ENCODE data around the gene SCN8A.

SCN8A gene

DNA sequence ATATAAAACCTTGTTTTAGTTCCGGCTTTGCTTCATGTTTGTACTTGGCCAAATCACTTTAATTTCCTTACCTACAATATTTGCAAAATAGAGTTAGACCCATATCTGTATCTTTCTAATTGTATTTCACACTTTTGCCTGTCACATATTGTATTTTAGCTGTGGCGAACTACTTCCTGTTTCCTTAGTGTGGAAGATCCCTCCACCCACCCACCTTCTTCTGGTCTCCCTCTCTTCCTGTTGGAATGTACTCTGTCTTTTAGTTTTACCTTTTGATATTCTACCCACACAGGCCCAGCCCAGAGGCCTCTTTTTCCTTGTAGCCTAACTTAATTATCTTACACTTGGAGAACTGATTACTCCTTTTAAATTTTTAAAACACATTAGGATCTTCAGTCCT lies 78.2 kb downstream of the SCN8A start:
- DNase-seq (ENCODE audit: low read depth in 2 of 2) = no peak

- DNase-seq (ENCODE audit: low read depth in 2 of 2) = no peak
Observed at GRCh38 chr12:51669996-51670395, 79.0 kb downstream of the SCN8A start.

GRCh38 chr12:51672334-51672733 lies 81.3 kb downstream of the SCN8A start:
- no peak for DNase-seq (ENCODE audit: low read depth in 2 of 2)

- DNase-seq (ENCODE audit: low read depth in 2 of 2) = no peak
Observed at GRCh38 chr12:51675071-51675803, 84.2 kb downstream of the SCN8A start.

GRCh38 chr12:51676875-51677274 lies 85.8 kb downstream of the SCN8A start:
- DNase-seq (ENCODE audit: low read depth in 2 of 2) = no peak

DNA sequence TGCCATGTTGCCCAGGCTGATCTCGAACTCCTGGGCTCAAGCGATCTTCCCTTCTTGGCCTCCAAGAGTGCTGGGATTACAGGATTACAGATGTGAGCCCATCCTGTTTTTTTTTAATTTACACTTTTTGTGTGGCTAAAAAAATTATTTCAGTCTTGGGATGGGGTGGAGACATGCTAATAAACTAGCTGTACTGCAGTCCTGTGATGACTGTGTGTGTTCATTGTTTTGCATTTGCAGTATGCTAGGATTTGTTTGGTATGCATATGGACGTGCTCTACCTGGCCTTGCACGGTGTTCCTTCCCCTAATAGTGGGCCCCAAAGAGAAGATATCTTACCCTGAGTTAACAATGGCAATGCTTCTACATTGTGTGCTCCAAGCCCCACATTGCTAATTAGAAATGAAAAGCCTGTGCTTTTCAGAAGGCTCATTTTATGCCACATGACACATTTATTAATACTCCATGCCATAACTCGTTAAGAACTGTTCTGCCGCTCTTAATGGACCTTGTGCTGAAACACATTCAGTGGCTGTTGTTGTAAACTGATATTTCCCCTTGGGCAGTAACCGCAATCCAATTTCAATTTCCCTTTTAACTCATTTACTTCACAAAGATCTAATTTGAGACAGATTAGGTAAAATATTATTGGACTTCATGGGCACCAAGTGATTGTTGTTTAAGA lies 86.4 kb downstream of the SCN8A start:
- DNase-seq (ENCODE audit: low read depth in 2 of 2) = no peak

GRCh38 chr12:51678086-51678724 lies 87.2 kb downstream of the SCN8A start:
- DNase-seq (ENCODE audit: low read depth in 2 of 2) = no peak

DNA sequence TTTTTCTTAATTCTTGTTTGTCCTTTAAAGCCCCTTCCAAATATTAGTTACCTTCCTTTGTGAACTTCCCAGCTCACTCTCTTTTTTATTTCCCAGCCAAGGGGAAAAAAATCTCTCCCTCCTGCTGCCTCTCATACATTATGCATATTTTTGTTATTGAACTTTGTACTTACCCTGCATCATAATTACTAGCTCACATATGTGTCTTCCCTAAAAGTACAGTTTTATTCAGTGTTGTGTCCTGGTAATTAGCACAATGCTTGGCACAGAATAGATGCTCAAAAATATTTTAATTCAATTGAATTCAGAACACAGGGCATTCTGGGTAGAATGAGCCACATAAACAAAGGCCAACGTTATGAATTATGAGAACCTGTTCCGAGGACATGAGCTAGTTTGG lies 91.9 kb downstream of the SCN8A start:
- no peak for DNase-seq (ENCODE audit: low read depth in 2 of 2)

DNA sequence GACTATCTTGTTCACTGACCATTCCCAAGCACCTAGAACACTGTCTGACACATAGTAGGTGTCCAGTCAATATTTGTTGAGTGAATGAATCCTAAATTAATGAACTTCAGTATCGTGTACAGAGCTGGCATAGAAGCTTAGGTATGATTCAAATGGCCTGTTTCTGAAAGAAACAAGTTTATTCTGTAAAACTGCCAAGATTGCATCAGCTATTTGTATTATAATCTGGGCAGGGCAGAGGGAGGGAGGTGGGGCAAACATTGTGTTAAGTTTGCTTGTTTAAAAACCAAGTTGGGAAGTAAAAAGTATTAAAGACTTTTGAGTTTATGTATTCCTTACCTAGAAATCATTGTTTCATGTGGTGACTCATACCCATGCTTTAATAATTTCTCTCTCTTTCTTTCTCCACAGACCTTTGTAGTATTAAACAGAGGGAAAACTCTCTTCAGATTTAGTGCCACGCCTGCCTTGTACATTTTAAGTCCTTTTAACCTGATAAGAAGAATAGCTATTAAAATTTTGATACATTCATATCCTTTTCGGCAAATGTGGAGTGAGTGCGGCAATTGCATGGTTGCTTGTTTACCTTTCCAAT lies 92.8 kb downstream of the SCN8A start:
- DNase-seq (ENCODE audit: low read depth in 2 of 2) = no peak

DNA sequence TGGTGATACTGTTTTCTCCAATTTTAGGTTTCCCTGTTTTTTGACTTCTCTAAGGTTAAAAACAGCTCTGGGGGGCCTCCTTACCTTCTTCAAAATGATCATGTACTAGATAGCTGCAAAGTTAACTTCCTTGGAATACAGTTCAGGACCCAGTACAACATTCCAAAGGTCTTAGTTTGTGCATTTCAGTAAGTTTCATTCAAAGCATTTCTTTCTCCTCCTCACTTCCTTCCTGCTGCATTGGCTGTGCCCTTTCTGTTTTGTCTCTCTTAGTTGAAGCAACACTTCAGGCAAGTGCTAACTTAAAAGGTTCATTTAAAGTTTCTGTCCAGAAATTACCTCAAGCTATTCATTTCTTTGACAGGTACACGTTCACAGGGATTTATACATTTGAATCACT lies 95.7 kb downstream of the SCN8A start:
- no peak for DNase-seq (ENCODE audit: low read depth in 2 of 2)

GRCh38 chr12:51687177-51687576 lies 96.1 kb downstream of the SCN8A start:
- no peak for DNase-seq (ENCODE audit: low read depth in 2 of 2)

DNA sequence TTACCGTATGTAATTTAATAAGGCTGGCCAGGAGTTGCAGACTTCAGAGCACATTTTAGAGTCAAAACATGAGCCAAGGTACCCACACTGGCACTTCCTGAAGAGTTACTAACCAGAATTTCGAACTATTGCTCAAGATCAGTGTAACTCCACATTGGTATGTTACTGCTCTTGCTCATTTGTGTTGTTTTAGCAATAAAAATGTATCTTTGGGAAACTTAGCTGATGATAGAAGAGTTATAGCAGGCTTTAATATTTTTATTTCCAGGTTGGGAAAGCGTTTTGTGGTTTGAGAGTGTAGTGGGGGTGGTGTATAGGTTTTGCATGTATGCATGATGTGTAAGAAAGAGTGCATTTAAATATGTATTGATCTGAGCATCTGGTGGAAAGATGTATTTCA lies 96.6 kb downstream of the SCN8A start:
- no peak for DNase-seq (ENCODE audit: low read depth in 2 of 2)

GRCh38 chr12:51689983-51690382 lies 99.0 kb downstream of the SCN8A start:
- no peak for DNase-seq (ENCODE audit: low read depth in 2 of 2)

DNA sequence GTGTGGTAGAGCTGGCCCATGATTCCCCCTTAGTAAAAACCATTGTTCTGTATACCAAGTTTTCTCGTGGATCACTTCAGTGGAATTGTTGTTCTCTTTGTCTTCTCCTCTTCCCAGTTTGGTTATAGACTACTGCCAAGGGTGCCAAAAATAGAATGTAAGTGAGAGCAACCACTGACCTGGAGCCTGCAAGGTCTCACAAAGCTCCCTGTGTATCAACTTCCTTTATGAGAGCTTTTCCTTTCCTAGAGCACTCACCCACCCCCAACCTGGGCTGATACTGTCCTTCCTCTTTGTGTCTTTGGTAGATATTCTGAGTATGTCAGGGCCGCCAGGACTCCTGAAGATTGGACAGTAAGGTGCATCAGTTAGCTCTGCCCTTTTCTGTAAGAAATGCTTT lies 101.0 kb downstream of the SCN8A start:
- DNase-seq (ENCODE audit: low read depth in 2 of 2) = no peak

GRCh38 chr12:51693569-51693968 lies 102.5 kb downstream of the SCN8A start:
- no peak for DNase-seq (ENCODE audit: low read depth in 2 of 2)

- no peak for DNase-seq (ENCODE audit: low read depth in 2 of 2)
Observed at GRCh38 chr12:51694146-51694545, 103.1 kb downstream of the SCN8A start.

- DNase-seq (ENCODE audit: low read depth in 2 of 2) = no peak
Observed at GRCh38 chr12:51695241-51696010, 104.4 kb downstream of the SCN8A start.

GRCh38 chr12:51699219-51699618 lies 108.2 kb downstream of the SCN8A start:
- no peak for DNase-seq (ENCODE audit: low read depth in 2 of 2)

- no peak for DNase-seq (ENCODE audit: low read depth in 2 of 2)
Observed at GRCh38 chr12:51700887-51701286, 109.9 kb downstream of the SCN8A start.

DNA sequence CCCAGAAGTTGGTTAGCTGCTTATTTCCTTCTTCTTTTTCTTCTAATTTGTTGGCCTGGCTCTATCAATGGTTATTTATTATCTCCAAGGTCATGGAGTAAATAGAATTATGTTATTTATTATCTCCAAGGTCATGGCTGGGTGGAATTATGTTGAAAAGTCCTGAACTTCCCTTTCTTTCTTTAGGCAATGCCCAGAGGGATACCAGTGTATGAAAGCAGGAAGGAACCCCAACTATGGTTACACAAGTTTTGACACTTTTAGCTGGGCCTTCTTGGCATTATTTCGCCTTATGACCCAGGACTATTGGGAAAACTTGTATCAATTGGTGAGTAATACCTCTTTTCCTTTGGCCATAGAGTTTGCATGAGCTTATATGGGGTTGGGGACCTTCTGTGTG lies 111.6 kb downstream of the SCN8A start:
- no peak for DNase-seq (ENCODE audit: low read depth in 2 of 2)

GRCh38 chr12:51705450-51705849 lies 114.4 kb downstream of the SCN8A start:
- DNase-seq (ENCODE audit: low read depth in 2 of 2) = no peak

DNA sequence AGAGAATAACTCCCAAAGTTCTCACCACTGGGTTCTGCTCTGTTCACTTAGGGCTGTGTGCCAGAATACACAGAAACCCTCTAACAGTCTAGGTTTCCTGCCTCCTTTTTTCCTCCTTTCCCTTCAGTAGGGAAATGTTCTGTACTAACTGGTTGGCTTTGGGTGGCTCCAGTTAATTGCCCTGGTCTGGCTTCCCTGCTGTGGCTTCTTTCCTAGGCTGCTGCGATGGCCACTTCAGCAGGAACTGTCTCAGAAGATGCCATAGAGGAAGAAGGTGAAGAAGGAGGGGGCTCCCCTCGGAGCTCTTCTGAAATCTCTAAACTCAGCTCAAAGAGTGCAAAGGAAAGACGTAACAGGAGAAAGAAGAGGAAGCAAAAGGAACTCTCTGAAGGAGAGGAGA lies 115.2 kb downstream of the SCN8A start:
- no peak for DNase-seq (ENCODE audit: low read depth in 2 of 2)

Data from stimulated activated CD8-positive, alpha-beta memory T cell treated with anti-CD3 and anti-CD28 coated beads, Interleukin-15, amount 100 ng/mL, for 4 hours (primary cell).